K562 (cell line): ENCODE results near the gene ABT1. TPM values are rescaled to one million over a fixed set of nuclear protein-coding genes. Genes with fewer than 3 reads are reported as not detected.
A peak's percentile ranks its signal among the peaks of the same experiment; 100 is the strongest.

ENCODE experiments used
- ATF2 ChIP-seq: sonication (generic); formaldehyde crosslinking; IDR thresholded peaks from 2 replicates; pipeline ENCODE4 v1.8.1; 2022; ENCODE audit warnings: missing genetic modification reagents
- ATF3 ChIP-seq, 2 experiments: fragments of 450-650 bp in 1 of 2; sonication (generic) in 1 of 2; formaldehyde crosslinking in 1 of 2; IDR thresholded peaks in 1 of 2; conservative IDR thresholded peaks in 1 of 2; 2 replicates each; pipeline versions ENCODE4 v1.6.1 to v1.8.1; 2016 to 2023; ENCODE audit warnings: mild to moderate bottlenecking in 2 of 2, moderate library complexity in 2 of 2, inconsistent platforms in 1 of 2, missing genetic modification reagents in 1 of 2
- ATF7 ChIP-seq: fragments of 450-650 bp; IDR thresholded peaks from 2 replicates; pipeline ENCODE4 v1.7.1; 2014; ENCODE audit warnings: mild to moderate bottlenecking, moderate library complexity
- CCAR2 ChIP-seq: fragments of 200-400 bp; formaldehyde crosslinking; IDR thresholded peaks from 2 replicates; pipeline ENCODE4 v1.6.1; 2017; ENCODE audit warnings: mild to moderate bottlenecking, low read depth, low read length
- CHD1 ChIP-seq: fragments of 200-600 bp; sonication (generic); IDR thresholded peaks from one replicate; pipeline ENCODE4 v1.6.1; 2012; ENCODE audit warnings: mild to moderate bottlenecking, moderate library complexity, low read length, inconsistent platforms
- E2F3 ChIP-seq: fragments of 250-450 bp; sonication (Bioruptor Pico); IDR thresholded peaks from 2 replicates; pipeline ENCODE4 v1.4.0; 2020; ENCODE audit warnings: mild to moderate bottlenecking
- EP300 ChIP-seq: IDR thresholded peaks from 2 replicates; pipeline ENCODE4 v1.6.1; 2012; ENCODE audit warnings: low read length, improper control_type of control experiment
- ETV5 ChIP-seq: sonication (generic); formaldehyde crosslinking; IDR thresholded peaks from 2 replicates; pipeline ENCODE4 v1.4.0; 2020; ENCODE audit warnings: low read depth, mild to moderate bottlenecking, missing genetic modification reagents
- HDAC3 ChIP-seq: fragments of 450-650 bp; IDR thresholded peaks from 2 replicates; pipeline ENCODE4 v1.6.1; 2018; ENCODE audit warnings: borderline replicate concordance, mild to moderate bottlenecking, moderate library complexity; ENCODE audit not compliant: partially characterized antibody
- NEUROD1 ChIP-seq: fragments of 150-350 bp; IDR thresholded peaks from 2 replicates; pipeline ENCODE4 v1.6.1; 2014; ENCODE audit warnings: borderline replicate concordance, low read length, low read depth; ENCODE audit not compliant: partially characterized antibody
- NFIX ChIP-seq: fragments of 250-450 bp; sonication (Bioruptor Pico); IDR thresholded peaks from 2 replicates; pipeline ENCODE4 v1.4.0; 2020; ENCODE audit warnings: low read depth, mild to moderate bottlenecking, moderate library complexity
- NR1H2 ChIP-seq: sonication (generic); formaldehyde crosslinking; IDR thresholded peaks from 2 replicates; pipeline ENCODE4 v1.4.0; 2020; ENCODE audit warnings: mild to moderate bottlenecking, missing genetic modification reagents
- PHB2 ChIP-seq: fragments of 450-650 bp; IDR thresholded peaks from 2 replicates; pipeline ENCODE4 v1.6.1; 2017; ENCODE audit warnings: low read depth
- PML ChIP-seq: IDR thresholded peaks from 2 replicates; pipeline ENCODE4 v1.6.1; 2012; ENCODE audit warnings: low read length, inconsistent platforms
- SMARCE1 ChIP-seq: fragments of 450-650 bp; IDR thresholded peaks from 2 replicates; pipeline ENCODE4 v1.7.1; 2016; ENCODE audit warnings: mild to moderate bottlenecking
- SOX6 ChIP-seq: fragments of 450-650 bp; IDR thresholded peaks from 2 replicates; pipeline ENCODE4 v1.6.1; 2014; ENCODE audit warnings: mild to moderate bottlenecking
- STAT5B ChIP-seq: fragments of 250-450 bp; sonication (Bioruptor Pico); IDR thresholded peaks from 2 replicates; pipeline ENCODE4 v1.8.0; 2021; ENCODE audit warnings: mild to moderate bottlenecking, inconsistent platforms
- TOE1 ChIP-seq, 2 experiments: fragments of 450-650 bp in 1 of 2; sonication (generic) in 1 of 2; formaldehyde crosslinking in 1 of 2; IDR thresholded peaks; 2 replicates each; pipeline versions ENCODE4 v1.7.1 to v1.8.0; 2016 to 2022; ENCODE audit warnings: borderline replicate concordance in 2 of 2, mild to moderate bottlenecking in 2 of 2, antibody characterized with exemption in 1 of 2, inconsistent platforms in 1 of 2, low read depth in 1 of 2, missing genetic modification reagents in 1 of 2, moderate library complexity in 1 of 2
- XRCC5 ChIP-seq: fragments of 200-400 bp; formaldehyde crosslinking; IDR thresholded peaks from 2 replicates; pipeline ENCODE4 v1.6.1; 2017; ENCODE audit warnings: low read depth, mild to moderate bottlenecking, low read length
- ZNF12 ChIP-seq: sonication (generic); formaldehyde crosslinking; IDR thresholded peaks from 2 replicates; pipeline ENCODE4 v1.4.0; 2020; ENCODE audit warnings: mild to moderate bottlenecking, missing genetic modification reagents
- ZNF175 ChIP-seq: fragments of 200-800 bp; sonication (Bioruptor generic); IDR thresholded peaks from 2 replicates; pipeline ENCODE4 v1.6.1; 2016; ENCODE audit warnings: low read depth, mild to moderate bottlenecking, missing genetic modification characterization, missing compliant biosample characterization
- ZNF277 ChIP-seq: fragments of 250-450 bp; sonication (Bioruptor Pico); IDR thresholded peaks from 2 replicates; pipeline ENCODE4 v1.8.0; 2022; ENCODE audit warnings: inconsistent platforms, mild to moderate bottlenecking, moderate library complexity, borderline replicate concordance
- ZNF707 ChIP-seq: fragments of 250-450 bp; sonication (Bioruptor Pico); conservative IDR thresholded peaks from 2 replicates; pipeline ENCODE4 v1.8.0; 2022; ENCODE audit warnings: inconsistent platforms, mild to moderate bottlenecking, moderate library complexity
- polyA plus RNA-seq, 8 experiments: library from polyadenylated mRNA; depleted of rRNA in 4 of 8; stranded (reverse) in 5 of 8; unstranded in 3 of 8; fragments of >200 nt; fragmentation: Nextera tagmentation in 2 of 8; fragmentation: Illumina TruSeq in 1 of 8; extraction: Ambion mirVana in 2 of 8; extraction: Trizol in 1 of 8; gene quantifications; 2 replicates each; pipeline versions ENCODE4 v1.2.1 to v1.2.3, GENCODE V29; 2011 to 2014; ENCODE audit warnings: inconsistent platforms in 1 of 8, missing spikeins in 1 of 8
- total RNA-seq, 7 experiments: library from RNA; depleted of rRNA in 6 of 7; stranded (reverse); fragments of >200 nt in 6 of 7; fragmentation: Illumina TruSeq in 2 of 7; extraction: Trizol in 2 of 7; gene quantifications; 2 replicates each; pipeline versions ENCODE4 v1.2.1 to v1.2.3, GENCODE V29; 2011 to 2021; ENCODE audit warnings: low replicate concordance in 1 of 7
- TF ChIP-seq, protein P1 (sequence below), 2 experiments: fragments of 450-650 bp; IDR thresholded peaks; 2 replicates each; pipeline ENCODE4 v1.6.1; 2016

Gene ABT1
- total and polyA plus RNA-seq, 9 of the 15 experiments (the other 6 are each of a cell fraction or from before 2014, with no cell fraction given), result 8.8 to 52.7 (median 40.7) TPM

DNA sequence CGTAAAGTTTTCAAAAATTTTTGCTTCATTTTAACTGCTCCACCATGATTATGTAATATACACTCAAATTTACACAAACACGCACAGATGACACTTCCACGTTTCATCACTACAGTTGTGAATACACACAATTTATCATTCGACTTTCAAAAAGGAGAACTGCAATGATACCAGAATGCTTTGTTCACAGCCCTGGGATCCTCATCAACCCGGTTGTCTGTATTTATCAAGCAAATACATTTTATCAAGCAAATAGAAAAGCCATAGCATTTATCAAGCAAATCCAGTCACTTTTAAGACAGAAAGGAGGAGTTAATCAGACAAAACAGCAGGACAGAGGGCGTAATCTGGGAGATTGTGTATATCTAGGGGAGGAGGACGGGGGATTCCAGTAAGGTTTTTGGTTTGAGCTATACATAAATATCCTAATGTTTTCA, 20.3 kb upstream of the ABT1 start (continued):
- TF ChIP-seq ATF2 (CRISPR knock-in tag), result no peak
- TF ChIP-seq NEUROD1, result no peak
- no peak for TF ChIP-seq XRCC5
- 0 out of 2 replicates have a peak, but pooled peaks have one; percentile 50 for TF ChIP-seq PHB2
- TF ChIP-seq EP300, result peak; percentile 34
- TF ChIP-seq SOX6, result peak; percentile 27; the same call in 1 of the 2 replicates
- TF ChIP-seq HDAC3, result no peak
- TF ChIP-seq ZNF277 (CRISPR knock-in tag), result no peak
- TF ChIP-seq ETV5 (CRISPR knock-in tag), result no peak
- no peak for TF ChIP-seq CCAR2
- peak; percentile 39; the same call in 1 of the 2 replicates for TF ChIP-seq SMARCE1
- TF ChIP-seq STAT5B (CRISPR knock-in tag), result no peak
- TF ChIP-seq CHD1, result no peak
- no peak for TF ChIP-seq NR1H2 (CRISPR knock-in tag)
- no peak for TF ChIP-seq ZNF12 (CRISPR knock-in tag)
- TF ChIP-seq PML, result no peak; the same call in 1 of the 2 replicates
- no peak for TF ChIP-seq ZNF175
- no peak for TF ChIP-seq NFIX (CRISPR knock-in tag)
- no peak for TF ChIP-seq TOE1 (IDR thresholded peaks at IDR 0.05; ENCODE audit: borderline replicate concordance)
- no peak for TF ChIP-seq TOE1 (CRISPR knock-in tag; IDR thresholded peaks at IDR 0.05; ENCODE audit: borderline replicate concordance, low read depth)
- no peak for TF ChIP-seq ZNF707 (CRISPR knock-in tag)
- TF ChIP-seq ATF7, result no peak
- TF ChIP-seq, protein P1, sequence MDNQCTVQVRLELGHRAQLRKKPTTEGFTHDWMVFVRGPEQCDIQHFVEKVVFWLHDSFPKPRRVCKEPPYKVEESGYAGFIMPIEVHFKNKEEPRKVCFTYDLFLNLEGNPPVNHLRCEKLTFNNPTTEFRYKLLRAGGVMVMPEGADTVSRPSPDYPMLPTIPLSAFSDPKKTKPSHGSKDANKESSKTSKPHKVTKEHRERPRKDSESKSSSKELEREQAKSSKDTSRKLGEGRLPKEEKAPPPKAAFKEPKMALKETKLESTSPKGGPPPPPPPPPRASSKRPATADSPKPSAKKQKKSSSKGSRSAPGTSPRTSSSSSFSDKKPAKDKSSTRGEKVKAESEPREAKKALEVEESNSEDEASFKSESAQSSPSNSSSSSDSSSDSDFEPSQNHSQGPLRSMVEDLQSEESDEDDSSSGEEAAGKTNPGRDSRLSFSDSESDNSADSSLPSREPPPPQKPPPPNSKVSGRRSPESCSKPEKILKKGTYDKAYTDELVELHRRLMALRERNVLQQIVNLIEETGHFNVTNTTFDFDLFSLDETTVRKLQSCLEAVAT (IDR thresholded peaks at IDR 0.05), result peak in 1 of 2 experiments; percentile 28; a peak in 1 of 4 replicates
- no peak for TF ChIP-seq E2F3 (CRISPR knock-in tag)
- peak; percentile 57 for TF ChIP-seq ATF3 (IDR thresholded peaks at IDR 0.05)
- no peak for TF ChIP-seq ATF3 (CRISPR knock-in tag; conservative IDR thresholded peaks at IDR 0.05)
